Nephron (organoid): ENCODE data around the gene CRIP3.

Source experiments
- H3K27ac Mint-ChIP-seq, 3 experiments: 2 replicates each; pipeline ENCODE4 v1.8.0; 2020; ENCODE audit warnings: mixed read lengths in 3 of 3, mild to moderate bottlenecking in 2 of 3, moderate library complexity in 1 of 3
- H3K27me3 Mint-ChIP-seq: 2 replicates; pipeline ENCODE4 v1.8.0; 2021; ENCODE audit warnings: low read depth, mild to moderate bottlenecking, moderate library complexity, mixed read lengths
- H3K36me3 Mint-ChIP-seq: 2 replicates; pipeline ENCODE4 v1.8.0; 2020; ENCODE audit warnings: low read depth, mixed read lengths
- H3K4me1 Mint-ChIP-seq: 2 replicates; pipeline ENCODE4 v1.8.0; 2020; ENCODE audit warnings: mixed read lengths
- H3K4me3 Mint-ChIP-seq, 3 experiments: 2 replicates each; pipeline ENCODE4 v1.8.0; 2020; ENCODE audit warnings: mild to moderate bottlenecking in 3 of 3, mixed read lengths in 3 of 3, moderate library complexity in 2 of 3
- H3K9me3 Mint-ChIP-seq: 2 replicates; pipeline ENCODE4 v1.8.0; 2020; ENCODE audit warnings: mixed read lengths
- TF ChIP-seq, protein P1 (sequence below), 3 experiments: fragments of 200-600 bp; sonication (generic); IDR thresholded peaks; one replicate each; pipeline ENCODE4 v1.5.0; 2021; ENCODE audit warnings: antibody characterized with exemption in 3 of 3; ENCODE audit not compliant: unreplicated experiment in 3 of 3

Gene CRIP3

DNA sequence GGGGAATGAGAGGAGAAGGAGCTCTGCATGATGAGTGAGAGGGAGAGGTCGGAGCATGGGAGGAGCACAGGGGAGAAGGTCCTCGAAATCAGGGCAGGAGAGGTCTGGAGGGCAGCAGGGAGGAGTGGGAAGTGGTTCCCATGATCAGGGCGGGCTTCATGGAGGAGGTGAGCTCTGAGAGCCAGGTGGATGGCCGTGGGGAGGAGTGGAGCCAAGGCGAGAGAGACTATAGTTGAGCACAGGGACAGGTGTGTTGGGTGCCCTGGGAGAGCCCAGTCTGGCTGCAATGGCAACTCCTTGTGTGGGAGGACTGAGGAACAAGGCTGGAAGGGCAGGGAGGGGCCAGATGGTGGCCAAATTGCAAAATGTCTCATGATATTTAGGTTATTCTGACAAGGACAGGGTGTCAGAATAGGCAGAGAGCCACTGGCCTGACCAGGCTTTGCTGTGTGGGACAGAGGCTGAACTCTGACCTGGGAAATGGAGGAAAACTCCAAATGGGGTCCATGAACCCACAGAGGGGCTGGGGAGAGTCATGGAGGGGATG lies 44.0 kb downstream of the CRIP3 start:
- TF ChIP-seq, protein P1, sequence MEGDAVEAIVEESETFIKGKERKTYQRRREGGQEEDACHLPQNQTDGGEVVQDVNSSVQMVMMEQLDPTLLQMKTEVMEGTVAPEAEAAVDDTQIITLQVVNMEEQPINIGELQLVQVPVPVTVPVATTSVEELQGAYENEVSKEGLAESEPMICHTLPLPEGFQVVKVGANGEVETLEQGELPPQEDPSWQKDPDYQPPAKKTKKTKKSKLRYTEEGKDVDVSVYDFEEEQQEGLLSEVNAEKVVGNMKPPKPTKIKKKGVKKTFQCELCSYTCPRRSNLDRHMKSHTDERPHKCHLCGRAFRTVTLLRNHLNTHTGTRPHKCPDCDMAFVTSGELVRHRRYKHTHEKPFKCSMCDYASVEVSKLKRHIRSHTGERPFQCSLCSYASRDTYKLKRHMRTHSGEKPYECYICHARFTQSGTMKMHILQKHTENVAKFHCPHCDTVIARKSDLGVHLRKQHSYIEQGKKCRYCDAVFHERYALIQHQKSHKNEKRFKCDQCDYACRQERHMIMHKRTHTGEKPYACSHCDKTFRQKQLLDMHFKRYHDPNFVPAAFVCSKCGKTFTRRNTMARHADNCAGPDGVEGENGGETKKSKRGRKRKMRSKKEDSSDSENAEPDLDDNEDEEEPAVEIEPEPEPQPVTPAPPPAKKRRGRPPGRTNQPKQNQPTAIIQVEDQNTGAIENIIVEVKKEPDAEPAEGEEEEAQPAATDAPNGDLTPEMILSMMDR (IDR thresholded peaks at IDR 0.05; ENCODE audit: unreplicated experiment in 3 of 3): no peak
- Mint-ChIP-seq H3K27me3 (peaks cover 27% of the 10 kb centered on the region), H3K4me3 (no peak overlapping the region), H3K9me3 (no peaks in the 10 kb centered on the region), H3K36me3 (no peaks in the 10 kb centered on the region), H3K4me1 (peaks cover 30% of the 10 kb centered on the region), H3K27ac (no peak overlapping the region)

DNA sequence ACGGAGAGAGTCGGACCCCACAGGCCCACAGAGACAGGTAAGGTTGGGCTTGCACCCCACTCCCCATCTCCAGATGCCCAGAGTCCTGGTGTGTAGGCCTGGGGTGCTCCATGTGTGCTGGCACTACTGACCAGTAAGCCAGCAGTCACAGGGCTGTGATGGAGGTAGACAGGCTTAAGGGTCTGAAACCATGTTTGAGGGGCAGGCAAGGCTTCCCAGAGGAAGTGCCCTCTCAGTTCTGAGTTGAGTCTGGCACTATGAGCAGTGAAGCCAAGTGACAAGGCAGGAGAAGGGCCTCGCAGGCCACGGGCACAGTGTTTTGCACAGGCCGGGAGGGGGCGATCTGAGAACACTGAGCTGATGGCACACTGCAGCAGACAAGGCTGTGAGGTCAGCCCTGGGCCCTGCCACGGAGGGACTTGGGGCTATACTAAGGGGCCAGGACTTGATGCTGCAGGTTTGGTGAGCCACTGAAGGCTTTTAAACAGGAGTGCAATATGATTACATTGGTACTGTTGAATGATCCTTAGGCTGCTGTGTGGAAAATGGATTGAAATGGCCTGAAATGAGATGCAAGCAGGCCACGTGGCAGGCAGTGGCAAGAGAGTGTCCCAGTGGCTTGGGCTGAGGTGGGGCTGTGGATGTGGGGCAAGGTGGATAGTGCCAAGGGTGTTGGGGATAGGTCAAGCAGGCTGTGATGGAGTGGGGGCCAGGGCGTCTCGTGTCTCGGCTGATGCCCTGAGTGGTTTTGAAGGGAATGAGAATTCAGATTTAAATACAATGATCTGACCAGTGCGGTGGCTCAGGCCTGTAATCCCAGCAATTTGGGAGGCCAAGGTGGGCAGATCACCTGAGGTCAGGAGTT lies 45.1 kb downstream of the CRIP3 start:
- peak overlapping the region in 1 of 3 experiments; percentile 10 for H3K27ac Mint-ChIP-seq
- H3K27me3 Mint-ChIP-seq: peaks cover 25% of the 10 kb centered on the region
- H3K4me3 Mint-ChIP-seq: no peak overlapping the region
- H3K36me3 Mint-ChIP-seq: no peaks in the 10 kb centered on the region
- no peaks in the 10 kb centered on the region for H3K9me3 Mint-ChIP-seq
- TF ChIP-seq, protein P1 (IDR thresholded peaks at IDR 0.05; ENCODE audit: unreplicated experiment in 3 of 3): peak; percentile 73 to 85 (median 75)
- peaks cover 23% of the 10 kb centered on the region for H3K4me1 Mint-ChIP-seq

DNA sequence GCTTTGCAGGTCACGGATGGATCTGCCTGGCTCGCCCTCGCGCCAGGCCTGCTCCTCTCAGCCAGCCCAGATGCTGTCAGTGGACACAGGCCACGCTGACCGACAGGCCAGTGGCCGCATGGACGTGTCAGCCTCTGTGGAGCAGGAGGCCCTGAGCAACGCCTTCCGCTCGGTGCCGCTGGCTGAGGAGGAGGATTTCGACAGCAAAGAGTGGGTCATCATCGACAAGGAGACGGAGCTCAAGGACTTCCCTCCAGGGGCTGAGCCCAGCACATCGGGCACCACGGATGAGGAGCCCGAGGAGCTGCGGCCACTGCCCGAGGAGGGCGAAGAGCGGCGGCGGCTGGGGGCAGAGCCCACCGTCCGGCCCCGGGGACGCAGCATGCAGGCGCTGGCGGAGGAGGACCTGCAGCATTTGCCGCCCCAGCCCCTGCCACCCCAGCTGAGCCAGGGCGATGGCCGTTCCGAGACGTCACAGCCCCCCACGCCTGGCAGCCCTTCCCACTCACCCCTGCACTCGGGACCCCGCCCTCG lies 45.8 kb downstream of the CRIP3 start:
- Mint-ChIP-seq H3K36me3 (no peaks in the 10 kb centered on the region), H3K27ac (no peak overlapping the region), H3K4me1 (peaks cover 21% of the 10 kb centered on the region), H3K4me3 (no peak overlapping the region), H3K9me3 (no peaks in the 10 kb centered on the region), H3K27me3 (peaks cover 18% of the 10 kb centered on the region)
- TF ChIP-seq, protein P1 (IDR thresholded peaks at IDR 0.05; ENCODE audit: unreplicated experiment in 3 of 3): no peak

DNA sequence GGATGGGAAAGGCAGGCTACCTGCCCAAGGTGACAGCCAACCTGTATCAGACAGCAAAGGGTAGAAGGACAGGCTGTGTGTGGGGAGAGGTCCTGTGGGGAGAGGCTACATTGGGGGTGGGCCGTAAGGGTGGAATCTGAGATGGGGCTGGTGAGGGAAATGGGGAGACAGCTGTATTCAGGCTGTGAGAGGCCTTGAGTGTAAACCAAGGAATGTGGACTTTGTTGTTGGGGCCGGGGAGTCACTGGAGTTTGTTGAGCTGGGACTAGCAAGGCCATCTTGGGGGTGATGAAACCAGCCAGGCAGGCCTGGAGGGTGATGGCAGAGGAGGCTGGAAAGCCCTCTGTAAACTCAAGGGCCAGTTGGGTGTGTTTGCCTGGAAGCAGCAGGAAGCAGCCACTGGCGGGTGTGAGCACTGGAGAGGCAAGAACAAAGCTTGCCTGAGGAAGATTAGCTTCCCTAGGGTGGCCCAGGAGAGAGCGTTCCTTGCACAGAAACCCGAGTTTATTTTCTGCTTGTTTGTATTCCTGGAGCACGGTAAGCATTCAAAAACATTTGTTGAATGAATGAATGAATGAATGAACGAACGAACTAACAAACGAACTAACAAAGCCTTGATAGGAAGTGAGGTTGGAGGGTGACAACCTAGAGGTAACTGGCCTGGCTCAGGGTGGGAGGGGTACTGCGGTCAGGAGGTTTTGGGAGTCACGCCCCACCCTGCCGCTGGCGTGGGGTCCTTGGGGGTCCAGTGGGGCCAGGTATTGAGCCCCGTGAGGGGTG lies 46.4 kb downstream of the CRIP3 start:
- no peaks in the 10 kb centered on the region for H3K9me3 Mint-ChIP-seq
- TF ChIP-seq, protein P1 (IDR thresholded peaks at IDR 0.05; ENCODE audit: unreplicated experiment in 3 of 3): no peak
- H3K4me1 Mint-ChIP-seq: peaks cover 15% of the 10 kb centered on the region
- peak overlapping the region in 1 of 3 experiments; percentile 60 for H3K27ac Mint-ChIP-seq
- peaks cover 16% of the 10 kb centered on the region for H3K27me3 Mint-ChIP-seq
- no peak overlapping the region for H3K4me3 Mint-ChIP-seq
- no peaks in the 10 kb centered on the region for H3K36me3 Mint-ChIP-seq

DNA sequence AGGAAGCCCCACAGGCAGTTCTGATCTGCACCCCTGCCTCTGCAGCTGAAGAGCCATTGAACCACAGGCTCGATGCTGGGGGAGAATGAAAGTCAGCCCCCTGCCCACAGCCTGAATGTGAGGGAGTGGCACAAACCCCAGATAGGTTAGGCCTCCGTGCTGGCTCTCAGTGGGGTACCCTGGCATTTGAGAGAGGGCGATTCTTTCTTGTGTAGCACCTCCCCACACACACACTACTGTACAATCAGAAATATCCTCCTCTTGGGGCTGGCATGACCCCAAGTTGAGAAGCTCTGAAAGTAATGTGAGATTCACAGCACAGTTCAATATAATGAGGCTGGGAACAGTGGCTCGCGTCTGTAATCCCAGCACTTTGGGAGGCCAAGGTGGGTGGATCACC lies 47.4 kb downstream of the CRIP3 start:
- Mint-ChIP-seq H3K4me1 (peaks cover 10% of the 10 kb centered on the region), H3K9me3 (no peaks in the 10 kb centered on the region)
- TF ChIP-seq, protein P1 (IDR thresholded peaks at IDR 0.05; ENCODE audit: unreplicated experiment in 3 of 3): no peak

More for the DNA sequence above, 47.4 kb downstream of the CRIP3 start:
- Mint-ChIP-seq H3K27me3 (peaks cover 16% of the 10 kb centered on the region), H3K4me3 (no peak overlapping the region), H3K27ac (peak overlapping the region in 1 of 3 experiments; percentile 65), H3K36me3 (no peaks in the 10 kb centered on the region)
